Stomach smooth muscle (tissue), 2 donors: ENCODE data around the gene NT5C1B.

Experiments
- H3K27ac ChIP-seq: one replicate; pipeline ENCODE4 v1.7.0; 2013; ENCODE audit warnings: mild to moderate bottlenecking, low read length, inconsistent platforms
- H3K27me3 ChIP-seq, 2 donors: one replicate each; pipeline ENCODE4 v1.7.0; 2013; ENCODE audit warnings: low read length in 2 of 2; ENCODE audit not compliant: insufficient read depth in 2 of 2, control insufficient read depth in 1 of 2
- H3K36me3 ChIP-seq, 2 donors: one replicate each; pipeline ENCODE4 v1.7.0; 2013; ENCODE audit warnings: low read length in 2 of 2; ENCODE audit not compliant: control insufficient read depth in 2 of 2, insufficient read depth in 2 of 2
- H3K4me1 ChIP-seq: one replicate; pipeline ENCODE4 v1.7.0; 2013; ENCODE audit warnings: low read length; ENCODE audit not compliant: control insufficient read depth, insufficient read depth
- H3K4me3 ChIP-seq, 2 donors: one replicate each; pipeline ENCODE4 v1.7.0; 2013; ENCODE audit warnings: low read length in 2 of 2
- H3K9ac ChIP-seq, 2 donors: one replicate each; pipeline ENCODE4 v1.7.0; 2013; ENCODE audit warnings: low read length in 2 of 2, mild to moderate bottlenecking in 1 of 2
- H3K9me3 ChIP-seq, 2 donors: one replicate each; pipeline ENCODE4 v1.7.0; 2013; ENCODE audit warnings: low read length in 2 of 2; ENCODE audit not compliant: control insufficient read depth in 2 of 2
- donor health status: healthy.
- donor health status: Pancreatic carcinoma.

NT5C1B gene

DNA sequence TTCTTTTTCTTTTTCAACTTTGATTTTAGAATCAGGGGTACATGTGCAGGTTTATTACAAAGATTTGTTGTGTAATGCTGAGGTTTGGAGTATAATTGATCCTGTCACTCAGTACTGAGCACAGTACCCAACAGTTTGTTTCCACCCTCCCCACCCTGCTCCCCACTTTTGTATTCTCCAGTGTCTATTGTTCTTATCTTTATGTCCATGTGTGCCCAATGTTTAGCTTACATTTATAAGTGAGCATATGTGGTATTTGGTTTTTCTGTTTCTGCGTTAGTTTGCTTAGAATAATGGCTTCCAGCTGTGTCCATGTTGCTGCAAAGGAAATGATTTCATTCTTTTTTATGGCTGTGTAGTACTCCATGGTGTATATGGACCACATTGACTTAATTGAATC lies 72.0 kb downstream of the NT5C1B start:
- no peaks in the 10 kb centered on the region for H3K27me3 ChIP-seq
- H3K9ac ChIP-seq, result no peak overlapping the region
- no peak overlapping the region for H3K27ac ChIP-seq
- H3K9me3 ChIP-seq, result no peaks in the 10 kb centered on the region
- H3K4me3 ChIP-seq, result no peak overlapping the region
- peaks cover 52% of the 10 kb centered on the region for H3K4me1 ChIP-seq
- no peaks in the 10 kb centered on the region for H3K36me3 ChIP-seq

- no peak overlapping the region for H3K4me3 ChIP-seq
- H3K27ac ChIP-seq, result peak overlapping the region; percentile 41
- no peak overlapping the region for H3K9ac ChIP-seq
- peaks cover 47% of the 10 kb centered on the region for H3K4me1 ChIP-seq
- H3K36me3 ChIP-seq, result no peaks in the 10 kb centered on the region
- H3K9me3 ChIP-seq, result no peaks in the 10 kb centered on the region
- no peaks in the 10 kb centered on the region for H3K27me3 ChIP-seq
Observed at GRCh38 chr2:18516112-18516511, 73.3 kb downstream of the NT5C1B start.

DNA sequence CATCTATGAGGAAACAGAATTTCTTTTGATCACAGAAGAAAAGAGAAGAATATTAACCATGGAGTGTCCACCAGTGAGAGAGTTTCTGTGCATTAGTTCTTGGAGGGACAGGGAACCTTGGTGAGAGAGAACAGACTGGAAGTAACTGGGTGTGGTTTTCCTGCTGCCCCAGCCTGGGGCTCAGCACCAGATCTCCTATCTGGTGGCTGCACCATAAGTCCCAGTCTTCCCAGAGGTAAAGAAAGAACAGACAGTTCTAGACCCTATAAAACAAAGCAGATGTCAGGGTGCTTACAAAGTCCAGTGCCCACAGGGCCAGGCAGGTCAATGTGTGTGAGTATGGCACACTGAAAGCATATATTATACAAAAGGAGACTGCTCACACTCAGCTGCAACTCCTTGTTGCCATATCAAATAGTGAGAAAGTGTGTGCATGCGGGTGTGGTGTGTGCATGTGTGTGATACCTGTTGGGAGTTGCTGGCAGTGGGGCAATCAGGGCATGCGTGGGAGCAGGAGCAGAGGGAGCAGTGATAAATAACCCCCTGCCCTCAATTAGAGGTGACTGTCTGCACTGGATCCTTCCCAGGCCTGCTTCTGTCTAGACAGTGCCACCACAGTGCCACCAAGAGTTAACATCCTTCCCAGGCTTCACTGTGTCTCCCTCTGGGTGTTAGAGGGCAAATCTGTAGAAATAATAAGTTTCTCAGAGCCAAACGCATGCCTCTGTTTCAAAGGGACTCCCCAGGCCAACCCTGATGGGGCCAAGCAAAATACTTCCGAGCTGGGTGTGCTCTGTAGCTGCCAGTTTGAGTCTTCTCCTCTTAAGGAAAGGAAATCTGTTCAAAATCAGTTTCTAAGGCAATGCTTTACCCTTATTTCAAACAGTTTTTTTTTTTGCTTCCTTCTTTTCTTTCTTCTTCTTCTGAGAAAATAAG lies 74.6 kb downstream of the NT5C1B start:
- Histone ChIP-seq H3K4me1 (peaks cover 35% of the 10 kb centered on the region), H3K9me3 (no peaks in the 10 kb centered on the region), H3K27me3 (no peaks in the 10 kb centered on the region), H3K36me3 (no peaks in the 10 kb centered on the region), H3K27ac (peak overlapping the region; percentile 18), H3K4me3 (no peak overlapping the region), H3K9ac (no peak overlapping the region)
